Endothelial cell of umbilical vein (primary cell): ENCODE measurements around the gene CTSD. TPM values are rescaled to one million over a fixed set of nuclear protein-coding genes. Genes with fewer than 3 reads are reported as not detected.

Source experiments
- BruUV-seq: library from RNA; stranded (reverse); fragments of 400-500 nt; replicated peaks from 2 replicates; lab custom pipeline; 2021; lab: Mats Ljungman, UMichigan
- CTCF ChIA-PET: fragments of 300-600, 350-600 bp; sonication (Branson Sonifier 250); formaldehyde crosslinking; loops from one replicate; lab custom pipeline; 2021; ENCODE audit warnings: antibody characterized with exemption, inconsistent platforms; lab: Charles Lee
- POLR2A ChIA-PET: fragments of 300-600, 350-600 bp; sonication (Branson Sonifier 250); formaldehyde crosslinking; loops from one replicate; lab custom pipeline; 2021; ENCODE audit warnings: antibody characterized with exemption, inconsistent platforms; lab: Charles Lee
- DNase-seq: peaks from one replicate; pipeline ENCODE4 v3.0.0-alpha.2; 2011; ENCODE audit warnings: low read depth, low spot score
- FAIRE-seq: peaks from 2 replicates; lab custom pipeline; 2011; peaks lifted over from hg19 to GRCh38; lab: Jason Lieb, UNC
- H2AFZ ChIP-seq: 2 replicates; pipeline ENCODE4 v1.6.0; 2012; ENCODE audit warnings: low read depth, low read length, control low read depth, inconsistent platforms
- H3K27ac ChIP-seq: 2 replicates; pipeline ENCODE4 v1.5.1; 2011; ENCODE audit warnings: low read depth, mild to moderate bottlenecking, control low read depth, low read length, moderate library complexity; ENCODE audit not compliant: insufficient read depth
- H3K27me3 ChIP-seq, 2 experiments: 2 replicates each; pipeline versions ENCODE4 v1.6.0 to v1.6.1; 2011; ENCODE audit warnings: low read length in 2 of 2, mixed read lengths in 1 of 2; ENCODE audit not compliant: control insufficient read depth in 2 of 2, insufficient read depth in 2 of 2
- H3K36me3 ChIP-seq, 2 experiments: 2 replicates in 1 of 2; 3 replicates in 1 of 2; pipeline ENCODE4 v1.5.1; 2011; ENCODE audit warnings: low read length in 2 of 2, mild to moderate bottlenecking in 1 of 2, moderate library complexity in 1 of 2; ENCODE audit not compliant: control insufficient read depth in 2 of 2, insufficient read depth in 2 of 2; ENCODE audit errors: extremely low read depth in 1 of 2
- H3K4me1 ChIP-seq: 3 replicates; pipeline ENCODE4 v1.5.1; 2011; ENCODE audit warnings: mild to moderate bottlenecking, low read length; ENCODE audit not compliant: control insufficient read depth, insufficient read depth; ENCODE audit errors: extremely low read depth
- H3K4me2 ChIP-seq: 2 replicates; pipeline ENCODE4 v1.6.1; 2011; ENCODE audit warnings: low read length, control low read depth, mixed read lengths; ENCODE audit not compliant: insufficient read depth
- H3K4me3 ChIP-seq, 3 experiments: fragments of 200-600 bp in 1 of 3; sonication (generic), shearing (Covaris generic) in 1 of 3; replicated peaks in 1 of 3; 2 replicates each; pipeline ENCODE4 v1.5.1; 2011 to 2016; ENCODE audit warnings: control low read depth in 3 of 3, low read length in 3 of 3, mild to moderate bottlenecking in 2 of 3, inconsistent platforms in 1 of 3, low read depth in 1 of 3, moderate library complexity in 1 of 3; ENCODE audit not compliant: insufficient read depth in 1 of 3
- H3K79me2 ChIP-seq: 2 replicates; pipeline ENCODE4 v1.6.0; 2012; ENCODE audit warnings: low read length, inconsistent platforms; ENCODE audit not compliant: control insufficient read depth, insufficient read depth
- H3K9ac ChIP-seq: replicated peaks from 2 replicates; pipeline ENCODE3; 2011; ENCODE audit warnings: low read length, control low read depth; ENCODE audit not compliant: insufficient read depth; ENCODE audit errors: extremely low read depth
- H3K9me1 ChIP-seq: replicated peaks from 3 replicates; pipeline ENCODE4 v1.6.0; 2011; ENCODE audit warnings: mild to moderate bottlenecking, low read length; ENCODE audit not compliant: control insufficient read depth, insufficient read depth; ENCODE audit errors: extremely low read depth
- H3K9me3 ChIP-seq: replicated peaks from 2 replicates; pipeline ENCODE4 v1.5.1; 2012; ENCODE audit warnings: low read length, inconsistent platforms; ENCODE audit not compliant: control insufficient read depth, insufficient read depth
- H4K20me1 ChIP-seq: replicated peaks from 2 replicates; pipeline ENCODE3; 2011; ENCODE audit warnings: mild to moderate bottlenecking, low read length; ENCODE audit not compliant: control insufficient read depth, insufficient read depth; ENCODE audit errors: extremely low read depth
- CTCF ChIP-seq, 2 donors: IDR thresholded peaks; 1 replicate in 1 of 2; 2 replicates in 1 of 2; pipeline ENCODE4 v1.5.1; 2011; ENCODE audit warnings: low read length in 2 of 2, mild to moderate bottlenecking in 2 of 2, moderate library complexity in 2 of 2, control low read depth in 1 of 2, inconsistent platforms in 1 of 2, low read depth in 1 of 2; ENCODE audit not compliant: insufficient read depth in 1 of 2; ENCODE audit errors: extremely low read depth in 1 of 2
- EZH2 ChIP-seq: IDR thresholded peaks from 2 replicates; pipeline ENCODE4 v1.6.1; 2012; ENCODE audit warnings: borderline replicate concordance, low read depth, mild to moderate bottlenecking, moderate library complexity, low read length, inconsistent platforms; ENCODE audit not compliant: severe bottlenecking
- FOS ChIP-seq: IDR thresholded peaks from 2 replicates; pipeline ENCODE4 v1.6.1; 2011; ENCODE audit warnings: mild to moderate bottlenecking, low read length, moderate library complexity, borderline replicate concordance; ENCODE audit not compliant: insufficient read depth
- GATA2 ChIP-seq: IDR thresholded peaks from 2 replicates; pipeline ENCODE4 v1.7.0; 2011; ENCODE audit warnings: low read depth, mild to moderate bottlenecking, moderate library complexity, mixed read lengths, low read length; ENCODE audit not compliant: insufficient read length, insufficient read depth
- JUN ChIP-seq: IDR thresholded peaks from 2 replicates; pipeline ENCODE4 v1.6.1; 2011; ENCODE audit warnings: borderline replicate concordance, low read depth; ENCODE audit not compliant: insufficient read length, insufficient read depth
- MAX ChIP-seq: IDR thresholded peaks from 2 replicates; pipeline ENCODE4 v1.6.1; 2011; ENCODE audit not compliant: insufficient read depth, insufficient read length
- MYC ChIP-seq: IDR thresholded peaks from one replicate; pipeline ENCODE4 v1.6.1; 2011; ENCODE audit warnings: mild to moderate bottlenecking, low read depth, low read length
- POLR2A ChIP-seq: IDR thresholded peaks from 2 replicates; pipeline ENCODE4 v1.6.1; 2012; ENCODE audit warnings: low read depth, mild to moderate bottlenecking, control low read depth, low read length
- POLR2AphosphoS5 ChIP-seq: IDR thresholded peaks from 2 replicates; pipeline ENCODE4 v1.6.1; 2012; ENCODE audit warnings: low read depth, mild to moderate bottlenecking, control low read depth, low read length, moderate library complexity; ENCODE audit not compliant: insufficient read depth
- dilution Hi-C: fragments of 300-500 bp; cut with MboI; formaldehyde crosslinking; loops from one replicate; pipeline ENCODE4 v1.15.0; 2019; ENCODE audit warnings: low sequenced_read_pairs; ENCODE audit not compliant: extremely low pct_ligation_motif_present
- intact Hi-C: fragments of 100-400 bp; cut with micrococcal nuclease; formaldehyde crosslinking; loops from one replicate; pipeline ENCODE4 v1.10.0; 2022
- polyA plus RNA-seq, 4 experiments: library from polyadenylated mRNA; depleted of rRNA in 3 of 4; stranded (reverse) in 3 of 4; unstranded in 1 of 4; fragments of >200 nt; gene quantifications; 2 replicates each; pipeline versions ENCODE4 v1.2.1 to v1.2.3, GENCODE V29; 2011 to 2012; ENCODE audit warnings: missing spikeins in 1 of 4
- total RNA-seq: library from RNA; stranded (reverse); gene quantifications from 2 replicates; pipeline ENCODE4 v1.2.3, GENCODE V29; 2021

The CTSD gene
- total and polyA plus RNA-seq, 2 donors (not counting 3 experiments of a cell fraction or from before 2014, with no cell fraction given), result 215 to 248 TPM

GRCh38 chr11:1782031-1782590 lies 18.4 kb upstream of the CTSD start:
- H3K27ac ChIP-seq, result no peak overlapping the region
- H3K9me1 ChIP-seq, result no peaks in the 10 kb centered on the region
- TF ChIP-seq POLR2AphosphoS5, result no peak
- TF ChIP-seq EZH2, result no peak
- TF ChIP-seq FOS, result no peak
- TF ChIP-seq MAX, result no peak
- TF ChIP-seq CTCF (IDR thresholded peaks at IDR 0.05; ENCODE audit: extremely low read depth in 1 of 2, insufficient read depth in 1 of 2, low read depth in 1 of 2, low read length in 2 of 2), result no peak
- no peak for TF ChIP-seq GATA2
- TF ChIP-seq POLR2A, result no peak
- no peak for TF ChIP-seq JUN
- TF ChIP-seq MYC, result no peak
- ChIA-PET CTCF (interaction anchor here (1.1 to 1.2 kb wide), 2 partner anchors 88 to 129 kb away, joined by 3 to 5 read pairs; no protein-coding TSS in a partner anchor), POLR2A (no interaction called here)
- no peak overlapping the region for H3K4me3 ChIP-seq
- no peak overlapping the region for H2AFZ ChIP-seq
- H3K79me2 ChIP-seq, result no peaks in the 10 kb centered on the region
- H3K4me1 ChIP-seq, result no peaks in the 10 kb centered on the region
- intact Hi-C loops, result no loop called here
- no peaks in the 10 kb centered on the region for H4K20me1 ChIP-seq
- no TSS peak for BruUV-seq
- no peak overlapping the region for H3K9ac ChIP-seq
- no peaks in the 10 kb centered on the region for H3K9me3 ChIP-seq
- no peak for FAIRE-seq
- no peaks in the 10 kb centered on the region for H3K27me3 ChIP-seq
- no peak overlapping the region for H3K4me2 ChIP-seq
- no peak for DNase-seq
- H3K36me3 ChIP-seq, result no peaks in the 10 kb centered on the region
- dilution Hi-C loops, result no loop called here
